ENCODE data around the gene SPIN1.

The SPIN1 gene

DNA sequence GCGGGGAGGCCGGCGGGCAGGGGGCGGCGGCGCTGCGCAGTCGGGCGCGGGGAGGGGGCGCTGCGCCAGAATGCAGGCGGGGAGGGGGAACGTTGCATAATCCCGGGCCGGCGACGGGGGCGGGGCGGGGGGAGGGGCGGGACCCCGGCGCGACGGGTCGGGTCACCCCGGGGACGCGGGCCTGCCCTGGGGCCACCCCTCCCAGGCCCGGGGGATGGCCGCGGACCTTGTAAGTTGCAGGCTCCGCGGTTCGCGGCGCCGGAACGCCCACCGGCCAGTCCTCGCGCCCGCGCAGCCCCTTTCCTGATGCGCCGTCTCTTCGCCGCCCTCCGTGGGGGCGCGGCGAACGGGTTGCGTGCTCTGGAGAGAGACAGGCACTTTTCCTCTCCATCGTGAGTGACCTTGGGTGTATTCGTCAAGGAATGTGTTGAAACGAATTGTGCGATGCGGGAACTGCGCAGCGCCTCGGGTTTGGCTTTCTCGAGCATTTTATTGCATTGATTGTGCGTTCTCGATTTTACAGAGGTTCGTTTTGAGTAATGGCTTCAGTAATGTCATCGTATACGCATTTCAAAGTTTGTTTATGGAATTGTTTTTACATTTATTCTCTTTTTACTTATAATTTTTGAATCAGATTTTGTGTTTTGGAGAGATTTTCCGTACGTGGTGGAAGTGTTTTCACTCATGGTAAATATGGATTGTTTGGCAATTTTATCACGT is 802 bp downstream of the SPIN1 start:
- peak; percentile 72 for DNase-seq

DNA sequence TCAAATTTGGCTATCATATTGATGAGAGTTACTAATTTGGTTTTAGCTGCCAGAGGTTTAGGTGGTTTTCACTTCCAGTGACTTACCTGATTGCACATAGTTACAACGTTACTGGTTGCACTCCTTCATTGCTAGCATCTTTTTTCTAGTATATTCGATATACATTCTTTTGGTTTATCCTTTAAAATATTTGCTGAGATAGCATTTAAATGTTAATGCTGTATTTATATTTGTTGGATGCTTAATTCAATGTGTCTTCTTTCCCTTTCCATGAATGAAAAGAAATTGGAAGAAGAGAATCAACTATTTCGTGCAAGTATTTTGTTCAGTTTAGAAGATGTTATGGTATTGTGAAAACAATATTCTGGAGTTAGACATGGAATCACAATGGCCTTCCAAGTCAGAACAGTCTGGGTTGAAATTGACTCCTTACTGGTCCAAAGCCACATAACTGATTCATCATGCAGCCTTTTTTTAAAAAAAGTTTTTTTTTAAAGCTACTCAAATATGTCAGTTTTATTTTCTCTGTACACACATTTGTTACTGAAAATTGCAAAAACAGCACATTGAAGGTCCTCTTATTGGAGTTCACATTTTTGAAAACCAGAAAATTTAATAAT is 2.2 kb downstream of the SPIN1 start:
- DNase-seq: no peak

- DNase-seq: no peak
Observed at GRCh38 chr9:88391236-88391635, 3.0 kb downstream of the SPIN1 start.

- DNase-seq: peak; percentile 46
Observed at GRCh38 chr9:88391921-88392320, 3.7 kb downstream of the SPIN1 start.

DNA sequence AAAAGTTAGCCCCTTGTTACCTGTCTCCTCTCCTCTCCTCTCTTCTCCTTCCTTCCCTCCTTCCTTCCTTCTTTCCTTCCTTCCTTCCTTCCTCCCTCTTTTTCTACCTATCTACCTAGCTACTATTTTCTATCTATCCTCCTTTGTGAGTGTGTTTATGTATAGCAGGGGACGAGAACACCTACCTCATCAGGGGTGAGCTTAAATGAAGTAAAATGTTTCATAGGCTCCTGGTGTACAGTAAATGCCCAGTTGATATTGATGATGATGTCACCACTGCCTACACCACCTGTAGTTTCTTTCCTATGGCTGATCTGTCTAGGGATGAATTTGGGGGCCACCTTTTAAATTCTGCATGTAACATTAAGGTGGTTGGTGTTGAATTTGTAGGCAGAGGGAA is 4.3 kb downstream of the SPIN1 start:
- no peak for DNase-seq

GRCh38 chr9:88396836-88397577 is 8.8 kb downstream of the SPIN1 start:
- no peak for DNase-seq

- no peak for DNase-seq
Observed at GRCh38 chr9:88398016-88398415, 9.8 kb downstream of the SPIN1 start.

DNA sequence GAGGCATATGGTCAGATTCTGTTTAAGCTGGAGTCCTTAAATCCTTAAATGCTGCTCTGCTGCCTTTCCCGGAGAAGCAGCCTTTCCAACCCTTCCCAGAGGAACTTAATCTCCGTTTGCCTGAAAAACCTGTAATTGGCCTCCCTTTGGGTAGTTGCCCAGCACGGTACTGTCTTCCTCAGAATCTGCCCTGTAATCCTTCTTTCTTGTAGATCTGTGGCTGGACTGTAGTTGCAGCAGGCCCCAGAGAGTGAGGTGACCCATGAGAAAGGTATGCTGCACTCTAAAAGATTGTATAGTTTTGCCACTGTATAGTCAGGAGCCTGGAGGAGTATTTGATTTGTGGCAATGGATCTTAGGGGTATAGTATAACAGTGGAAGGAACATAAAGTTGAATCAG is 11.7 kb downstream of the SPIN1 start:
- no peak for DNase-seq

GRCh38 chr9:88403340-88403739 is 15.1 kb downstream of the SPIN1 start:
- DNase-seq: no peak

DNA sequence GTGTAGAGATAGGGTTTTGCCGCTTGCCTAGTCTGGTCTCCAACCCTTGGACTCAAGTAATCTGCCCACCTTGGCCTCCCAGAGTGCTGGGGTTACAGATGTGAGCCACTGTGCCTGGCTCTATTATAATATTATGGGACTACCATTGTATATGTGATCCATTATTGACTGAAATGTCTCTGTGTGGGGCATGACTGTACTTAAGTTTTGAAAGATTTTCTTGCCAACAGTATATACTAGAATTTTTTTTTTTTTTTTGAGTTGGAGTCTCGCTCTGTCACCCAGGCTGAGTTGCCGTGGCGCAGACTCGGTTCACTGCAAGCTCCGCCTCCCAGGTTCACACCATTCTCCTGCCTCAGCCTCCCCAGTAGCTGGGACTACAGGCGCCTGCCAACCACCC is 17.8 kb downstream of the SPIN1 start:
- DNase-seq: no peak

DNA sequence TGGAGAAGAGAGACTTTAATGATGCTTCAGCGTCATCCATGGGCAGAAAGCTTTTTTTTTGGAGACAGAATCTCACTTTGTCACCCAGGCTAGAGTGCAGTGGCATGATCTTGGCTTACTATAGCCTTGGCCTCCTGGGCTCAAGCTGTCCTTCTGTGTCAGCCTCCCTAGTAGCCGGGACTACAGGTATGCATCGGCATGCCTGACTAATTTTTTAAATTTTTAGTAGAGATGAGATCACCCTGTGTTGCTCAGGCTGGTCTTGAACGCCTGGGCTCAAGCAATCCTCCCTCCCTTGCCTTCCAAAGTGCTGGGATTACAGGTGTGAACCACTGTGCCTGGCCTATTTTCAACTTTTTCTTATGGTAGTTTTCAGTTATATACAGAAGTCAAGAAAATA is 23.2 kb downstream of the SPIN1 start:
- no peak for DNase-seq

- DNase-seq: no peak
Observed at GRCh38 chr9:88414298-88414697, 26.1 kb downstream of the SPIN1 start.

GRCh38 chr9:88418025-88418424 is 29.8 kb downstream of the SPIN1 start:
- DNase-seq: no peak

DNA sequence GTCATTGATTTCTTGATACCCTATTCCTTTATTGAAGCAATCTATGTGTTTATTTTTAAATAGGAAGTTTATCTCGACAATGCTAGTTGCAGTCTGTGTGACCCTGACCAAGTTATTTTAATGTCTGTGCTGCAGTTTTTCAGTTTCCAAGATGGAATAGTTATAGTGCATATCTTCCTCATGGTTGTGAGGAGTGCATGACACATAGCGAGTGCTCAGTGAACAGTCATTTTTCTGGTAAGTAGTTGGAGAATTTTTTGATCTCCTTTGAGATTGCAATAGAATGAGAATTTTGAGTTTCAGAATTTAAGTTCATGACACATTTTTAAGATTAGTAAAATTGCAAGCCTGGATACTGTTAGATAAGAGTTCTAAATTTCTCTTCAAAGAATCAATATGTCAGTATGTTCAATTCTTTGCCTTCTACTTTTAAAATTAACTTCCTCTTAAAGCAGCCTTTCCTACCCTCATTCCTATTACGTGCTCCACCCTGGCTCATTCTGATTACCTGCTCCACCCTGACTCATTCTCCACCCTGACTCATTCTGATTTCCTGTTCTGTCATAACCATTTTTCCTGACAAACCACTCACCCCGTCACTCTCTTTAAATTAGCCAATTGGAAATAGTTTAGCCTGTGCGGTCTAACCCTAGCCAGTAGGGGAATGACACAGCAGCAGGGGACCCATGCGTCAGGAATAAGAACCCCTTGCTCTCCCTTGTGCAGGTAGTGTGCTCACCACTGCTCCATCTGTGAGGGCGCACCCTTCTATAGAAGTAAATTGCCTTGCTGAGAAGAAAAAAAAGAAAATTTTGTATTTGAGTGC is 30.7 kb downstream of the SPIN1 start:
- DNase-seq: no peak

- DNase-seq: peak; percentile 22
Observed at GRCh38 chr9:88420227-88420626, 32.0 kb downstream of the SPIN1 start.

DNA sequence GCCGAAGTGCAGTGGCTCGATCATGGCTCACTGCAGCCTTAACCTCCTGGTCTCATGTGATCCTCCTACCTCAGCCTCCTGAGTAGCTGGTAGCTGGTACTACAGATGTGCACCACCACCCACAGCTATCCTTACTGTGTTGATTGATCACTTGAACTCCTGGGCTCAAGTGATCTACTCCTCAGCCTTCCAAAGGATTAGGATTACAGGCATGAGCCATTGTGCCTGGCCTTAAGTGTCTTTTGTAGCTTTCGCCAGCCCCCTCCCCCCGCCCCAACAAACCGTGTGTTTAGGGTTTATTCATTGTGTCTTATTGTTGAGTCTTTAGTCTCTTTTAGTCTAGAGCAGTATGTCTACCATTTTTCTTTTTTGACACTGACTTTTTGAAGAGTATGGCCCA is 33.1 kb downstream of the SPIN1 start:
- DNase-seq: no peak

DNA sequence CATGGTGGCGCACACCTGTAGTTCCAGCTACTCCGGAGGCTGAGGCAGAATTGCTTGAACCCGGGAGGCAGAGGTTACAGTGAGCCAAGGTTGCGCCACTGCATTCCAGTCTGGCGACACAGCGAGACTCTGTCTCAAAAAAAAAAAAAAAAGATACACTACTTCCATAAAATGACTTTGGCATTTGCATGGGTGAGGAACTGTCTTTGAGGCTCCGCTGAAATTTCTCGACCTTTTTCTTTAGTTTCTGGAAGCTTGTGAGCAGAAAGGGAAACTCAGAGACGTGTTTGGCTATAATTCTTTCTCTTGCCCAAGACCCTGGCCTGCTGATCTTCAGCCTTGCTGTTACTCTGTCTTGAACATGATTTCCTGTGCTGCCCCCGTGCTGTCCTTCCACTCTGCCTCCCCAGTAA is 37.3 kb downstream of the SPIN1 start:
- DNase-seq: peak; percentile 85

DNA sequence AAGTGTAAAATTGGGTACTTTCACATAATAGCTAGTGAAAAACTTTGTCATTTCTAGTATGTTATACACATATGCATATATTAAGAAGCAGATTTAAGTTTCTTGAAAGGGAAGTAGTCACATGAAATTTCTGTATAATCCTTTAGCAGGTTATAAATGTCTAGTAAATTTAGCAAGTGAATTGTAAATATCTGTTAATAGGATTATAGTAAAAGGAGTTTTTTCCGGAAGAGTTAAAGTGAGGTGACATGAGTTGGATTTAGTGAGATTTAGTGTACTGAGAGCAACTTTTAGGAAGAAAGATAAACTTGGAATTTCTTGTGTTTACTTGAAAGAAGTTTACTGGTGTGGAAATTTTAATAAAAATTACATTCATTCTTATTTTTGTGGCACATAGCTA is 38.4 kb downstream of the SPIN1 start:
- DNase-seq: no peak

DNA sequence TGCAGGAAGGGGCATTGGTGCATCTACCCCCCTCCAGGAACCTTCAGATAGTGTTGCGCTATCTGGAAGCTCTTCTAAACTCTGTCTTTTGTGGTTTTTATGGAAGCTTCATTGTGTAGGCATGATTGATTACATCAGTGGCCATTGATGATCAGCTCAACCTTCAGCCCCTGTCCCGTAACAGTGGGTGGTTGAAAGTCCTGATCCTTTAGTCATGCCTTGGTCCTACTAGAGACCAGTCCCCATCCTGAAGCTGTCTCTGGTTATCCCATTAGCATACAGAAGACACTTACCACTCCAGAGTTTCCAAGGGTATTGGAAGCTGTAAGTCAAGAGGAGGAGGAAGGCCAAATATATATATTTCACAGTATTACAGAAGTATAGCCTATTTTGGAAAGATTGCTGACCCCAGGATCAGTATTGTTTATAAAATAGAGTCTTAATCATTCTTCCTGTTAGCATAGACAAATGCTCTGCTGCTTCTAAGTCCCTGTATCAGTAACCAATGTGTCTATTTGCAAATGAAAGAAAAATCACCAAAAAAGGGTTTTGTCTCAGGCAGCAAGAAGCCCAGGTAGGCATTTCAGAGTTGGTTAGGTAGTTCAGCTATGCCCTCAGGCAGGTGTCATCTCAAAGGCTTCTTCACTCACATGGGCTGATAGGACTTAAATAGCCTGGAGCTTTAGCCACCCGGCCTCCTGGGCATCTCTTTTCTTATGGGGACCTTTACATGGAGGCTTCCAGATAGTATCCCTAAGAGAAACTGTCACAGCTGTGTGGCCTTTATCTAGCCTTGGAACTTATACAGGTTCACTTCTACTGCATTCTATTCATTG is 41.6 kb downstream of the SPIN1 start:
- no peak for DNase-seq

DNA sequence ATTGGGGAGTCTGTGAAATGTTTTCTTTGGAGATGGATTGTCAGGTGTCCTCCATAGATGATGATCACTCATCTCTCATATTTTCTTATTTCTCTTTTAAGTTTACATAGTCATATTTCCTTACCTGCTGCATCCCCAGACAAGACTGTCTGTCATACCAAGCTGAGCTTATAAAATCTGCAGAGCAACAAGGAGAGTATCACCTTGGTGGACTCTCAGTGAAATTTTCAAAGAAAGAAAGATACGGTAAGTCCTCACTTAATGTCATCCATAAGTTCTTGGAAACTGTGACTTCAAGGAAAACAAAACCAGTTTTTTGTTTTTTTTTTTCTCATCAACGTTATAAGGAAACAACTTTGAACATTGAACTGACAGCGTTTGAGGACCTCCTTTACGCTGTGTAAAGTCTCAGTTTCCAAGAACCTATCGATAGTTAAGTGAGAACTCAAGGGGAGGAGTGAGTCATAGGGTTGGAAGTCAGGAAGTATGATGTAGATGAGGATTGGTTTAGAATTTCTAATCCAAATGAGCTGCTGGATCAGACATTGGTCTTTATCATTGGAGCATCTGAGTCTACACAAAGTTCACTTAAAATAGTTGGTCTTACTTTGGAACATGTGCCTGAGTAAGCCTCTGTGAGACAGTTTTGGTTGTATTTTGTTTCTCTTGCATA is 45.5 kb downstream of the SPIN1 start:
- DNase-seq: no peak

GRCh38 chr9:88435336-88435735 is 47.1 kb downstream of the SPIN1 start:
- no peak for DNase-seq

- no peak for DNase-seq
Observed at GRCh38 chr9:88436379-88436778, 48.1 kb downstream of the SPIN1 start.
